Astrocyte of the spinal cord (primary cell): Measurements from ENCODE around the gene MARCHF10.

Source experiments
- DNase-seq: peaks from one replicate; pipeline ENCODE4 v3.0.0; 2011; ENCODE audit warnings: low read depth, low spot score
- H3K4me3 ChIP-seq: 2 replicates; pipeline ENCODE4 v1.5.1; 2011; ENCODE audit warnings: low read depth, mild to moderate bottlenecking, low read length, moderate library complexity
- in situ Hi-C: cut with HindIII; loops from 2 replicates; pipeline ENCODE4 v1.10.0; 2017; ENCODE audit warnings: low sequenced_read_pairs
- TF ChIP-seq, protein P1 (sequence below): IDR thresholded peaks from 2 replicates; pipeline ENCODE4 v1.5.1; 2012; ENCODE audit warnings: low read depth, mild to moderate bottlenecking, low read length, inconsistent platforms

The MARCHF10 gene

DNA sequence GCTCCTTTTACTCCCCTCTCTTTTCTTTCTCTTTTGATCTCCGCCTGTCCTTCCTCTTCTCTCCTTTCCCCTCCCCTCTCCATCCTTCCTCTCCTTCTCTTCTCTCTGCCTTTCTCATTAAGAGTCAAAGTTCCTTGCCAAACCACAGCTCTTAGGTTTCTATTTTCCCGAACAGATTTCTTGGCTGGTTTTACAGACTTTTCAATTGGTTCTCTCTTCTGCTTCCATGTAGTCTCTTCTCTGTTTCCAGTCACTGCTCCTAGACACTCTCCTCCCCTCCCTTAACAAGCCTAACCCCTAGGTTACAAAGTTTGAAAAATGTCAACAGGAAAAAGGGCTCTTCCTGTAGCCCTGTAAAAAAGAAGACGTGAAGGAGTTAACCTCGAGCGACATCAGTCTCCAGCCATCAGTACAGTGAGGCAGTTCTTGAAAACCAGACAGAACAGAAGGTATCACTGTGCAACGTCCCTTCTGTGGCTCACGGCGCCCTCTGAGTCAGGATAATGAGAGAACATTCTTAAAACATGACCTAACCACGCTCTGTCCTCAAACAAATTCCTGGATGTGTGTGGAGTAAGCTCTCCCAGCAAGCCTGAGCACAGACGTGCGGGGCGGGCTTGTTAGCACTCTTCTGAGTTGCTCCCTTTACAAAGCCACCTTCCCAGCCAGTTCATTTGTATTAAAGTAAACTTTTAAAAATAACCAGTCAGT is 11.6 kb upstream of the MARCHF10 start:
- TF ChIP-seq, protein P1, sequence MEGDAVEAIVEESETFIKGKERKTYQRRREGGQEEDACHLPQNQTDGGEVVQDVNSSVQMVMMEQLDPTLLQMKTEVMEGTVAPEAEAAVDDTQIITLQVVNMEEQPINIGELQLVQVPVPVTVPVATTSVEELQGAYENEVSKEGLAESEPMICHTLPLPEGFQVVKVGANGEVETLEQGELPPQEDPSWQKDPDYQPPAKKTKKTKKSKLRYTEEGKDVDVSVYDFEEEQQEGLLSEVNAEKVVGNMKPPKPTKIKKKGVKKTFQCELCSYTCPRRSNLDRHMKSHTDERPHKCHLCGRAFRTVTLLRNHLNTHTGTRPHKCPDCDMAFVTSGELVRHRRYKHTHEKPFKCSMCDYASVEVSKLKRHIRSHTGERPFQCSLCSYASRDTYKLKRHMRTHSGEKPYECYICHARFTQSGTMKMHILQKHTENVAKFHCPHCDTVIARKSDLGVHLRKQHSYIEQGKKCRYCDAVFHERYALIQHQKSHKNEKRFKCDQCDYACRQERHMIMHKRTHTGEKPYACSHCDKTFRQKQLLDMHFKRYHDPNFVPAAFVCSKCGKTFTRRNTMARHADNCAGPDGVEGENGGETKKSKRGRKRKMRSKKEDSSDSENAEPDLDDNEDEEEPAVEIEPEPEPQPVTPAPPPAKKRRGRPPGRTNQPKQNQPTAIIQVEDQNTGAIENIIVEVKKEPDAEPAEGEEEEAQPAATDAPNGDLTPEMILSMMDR: no peak
- in situ Hi-C loops: no loop called here
- DNase-seq: peak; percentile 99
- H3K4me3 ChIP-seq: peak overlapping the region; percentile 24

DNA sequence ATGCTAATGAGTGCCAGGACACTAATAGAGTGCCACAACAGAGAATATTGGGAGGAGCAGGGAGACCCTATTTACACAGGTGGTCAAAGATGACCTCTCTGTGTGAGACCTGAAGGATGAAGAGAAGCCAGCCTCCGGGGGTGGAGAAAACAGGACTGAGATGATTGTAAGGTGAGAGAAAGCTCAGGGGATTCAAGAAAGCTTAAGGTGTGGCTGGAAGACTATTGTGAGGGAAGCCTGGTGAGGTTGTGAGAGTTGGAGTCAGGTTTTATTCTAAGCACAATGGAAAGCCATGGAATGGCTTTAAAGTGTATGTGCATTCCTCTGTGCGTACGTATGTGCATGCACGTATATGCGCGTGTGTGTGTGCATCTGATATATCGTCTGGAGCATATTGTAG is 10.4 kb upstream of the MARCHF10 start:
- DNase-seq: no peak
- in situ Hi-C loops: no loop called here
- H3K4me3 ChIP-seq: no peak overlapping the region
- TF ChIP-seq, protein P1: no peak

DNA sequence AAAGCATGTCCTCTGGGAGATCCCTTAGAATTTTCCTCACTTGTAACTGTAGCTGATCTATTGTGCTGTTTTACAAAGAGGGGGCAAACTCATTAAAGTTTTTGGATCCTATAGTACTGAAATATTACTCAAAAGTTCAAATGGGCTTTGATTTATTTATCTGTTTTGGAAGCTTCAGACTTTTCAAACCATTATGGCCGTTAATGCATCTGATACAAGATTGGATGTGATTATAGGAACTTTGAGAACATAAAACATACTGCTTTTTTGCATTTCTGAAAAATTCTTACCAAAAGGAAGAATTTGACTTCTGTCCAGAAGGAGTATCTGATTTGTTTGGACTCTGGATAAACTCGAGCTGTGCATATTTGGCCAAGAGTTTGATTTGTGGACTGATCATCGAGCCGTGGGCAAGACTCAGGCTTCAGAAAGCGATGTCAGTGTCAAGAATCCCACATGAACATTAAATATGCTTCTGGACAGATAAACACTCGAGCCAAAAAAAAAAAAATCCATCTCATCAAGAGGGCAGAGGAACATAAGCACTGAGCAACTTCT is 8.2 kb upstream of the MARCHF10 start:
- in situ Hi-C loops: no loop called here

DNA sequence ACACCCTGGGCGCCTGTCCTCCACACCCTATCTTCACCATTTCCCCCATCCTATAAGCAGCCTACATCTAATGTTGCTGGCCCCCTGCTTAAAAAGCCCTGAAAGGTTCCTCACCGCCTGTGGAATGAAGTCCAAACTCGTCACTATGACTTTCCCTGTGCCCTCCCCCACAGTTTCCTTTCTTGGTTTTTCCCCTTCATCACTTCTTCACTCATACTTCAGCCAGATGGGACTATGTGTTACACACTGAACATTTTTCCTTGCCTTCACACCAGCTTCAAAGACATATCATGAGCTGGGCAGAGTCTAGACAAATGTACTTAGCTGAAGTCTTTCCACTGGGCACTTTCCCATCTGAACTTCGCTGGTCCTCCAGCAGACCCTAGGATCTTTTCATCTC is 1.5 kb upstream of the MARCHF10 start:
- no peak overlapping the region for H3K4me3 ChIP-seq
- TF ChIP-seq, protein P1: no peak
- in situ Hi-C loops: no loop called here
- DNase-seq: no peak

More for the DNA sequence above, 8.2 kb upstream of the MARCHF10 start:
- no peak for DNase-seq
- no peak overlapping the region for H3K4me3 ChIP-seq
- TF ChIP-seq, protein P1: no peak

DNA sequence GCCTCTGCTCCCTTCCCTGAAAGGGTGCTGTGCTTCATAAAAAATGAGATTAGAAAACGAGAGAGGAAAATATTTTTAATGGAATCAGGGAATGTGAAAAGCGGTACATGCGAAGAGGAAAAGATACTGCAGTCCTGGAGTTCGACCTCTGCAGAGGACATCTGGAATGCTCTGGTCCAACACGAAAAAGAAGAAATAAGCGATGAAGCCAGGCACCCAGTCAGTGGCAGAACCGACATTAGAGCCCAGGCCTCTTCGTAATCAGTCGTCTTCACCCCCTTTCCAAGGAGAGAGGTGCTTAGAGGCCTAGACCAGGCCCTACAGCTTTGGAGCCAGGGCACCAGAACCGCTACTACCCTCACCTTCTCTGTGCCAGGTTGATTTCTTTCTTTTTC is 459 bp upstream of the MARCHF10 start:
- in situ Hi-C loops: no loop called here
- TF ChIP-seq, protein P1: no peak
- no peak overlapping the region for H3K4me3 ChIP-seq
- no peak for DNase-seq

DNA sequence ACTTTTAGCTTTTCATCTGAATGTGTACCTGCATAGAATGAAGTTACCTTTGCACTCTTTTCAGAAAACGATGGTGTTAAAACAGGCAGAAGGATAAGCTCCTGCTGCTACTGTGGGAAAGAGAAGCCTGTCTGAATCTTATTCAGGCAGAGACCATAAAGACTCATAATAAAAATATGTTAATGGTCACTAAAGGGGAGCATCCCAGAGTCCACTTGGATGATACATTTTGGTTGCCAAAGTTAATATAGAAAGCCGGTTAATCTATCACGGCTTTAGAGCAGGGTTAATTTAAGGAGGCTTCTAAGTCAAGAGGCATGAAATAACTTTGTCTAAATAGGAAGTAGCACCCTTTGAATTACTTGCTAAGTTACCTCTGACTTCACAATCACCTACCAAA is 2.9 kb downstream of the MARCHF10 start:
- TF ChIP-seq, protein P1: no peak
- DNase-seq: no peak

More for the DNA sequence above, 2.9 kb downstream of the MARCHF10 start:
- no peak overlapping the region for H3K4me3 ChIP-seq
- in situ Hi-C loops: no loop called here
